Fibroblast of skin of right biceps (primary cell): ENCODE results near the gene TMEM170B.

Experiments used
- DNase-seq: peaks from one replicate; pipeline ENCODE4 v3.0.0-alpha.2; 2013

Gene TMEM170B

DNA sequence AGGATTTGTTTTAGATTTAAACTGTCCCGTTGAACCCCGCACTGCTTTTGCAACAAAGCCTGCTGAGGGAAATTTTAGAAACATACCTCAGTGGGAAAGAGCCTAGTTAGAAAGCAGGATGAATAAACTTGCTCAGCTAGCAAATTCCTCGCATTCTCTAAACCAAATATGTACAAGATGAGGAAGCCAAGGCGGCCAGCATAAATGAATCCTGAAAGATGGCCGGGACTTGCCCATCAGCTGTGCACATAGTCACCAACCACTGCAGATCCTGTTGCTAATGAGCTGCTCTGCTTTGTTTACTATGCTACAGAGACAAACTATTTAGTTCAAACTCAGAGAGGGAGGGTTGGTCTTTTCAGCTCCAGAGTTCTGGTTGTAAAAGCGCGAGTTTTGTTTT is 49.0 kb downstream of the TMEM170B start:
- DNase-seq, result peak; percentile 94

DNA sequence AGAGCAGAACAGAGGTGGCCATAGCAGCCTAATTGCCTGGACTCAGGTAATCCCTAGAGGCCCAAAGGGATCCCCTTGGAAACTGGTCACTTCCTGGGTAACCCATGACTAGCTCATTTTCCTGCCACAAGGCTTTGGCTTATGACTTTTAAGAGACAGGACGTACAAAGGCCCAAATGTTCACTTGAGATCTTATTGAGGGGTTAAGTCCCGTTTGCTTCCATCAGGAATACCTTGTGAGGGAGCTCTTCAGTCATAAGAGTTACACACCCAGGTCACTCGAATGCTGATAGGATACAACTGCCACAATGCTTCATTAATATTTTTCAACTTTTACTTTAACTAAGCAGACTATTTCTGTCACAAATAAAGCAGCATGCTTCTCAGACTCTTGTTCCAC is 51.7 kb downstream of the TMEM170B start:
- peak; percentile 7 for DNase-seq

DNA sequence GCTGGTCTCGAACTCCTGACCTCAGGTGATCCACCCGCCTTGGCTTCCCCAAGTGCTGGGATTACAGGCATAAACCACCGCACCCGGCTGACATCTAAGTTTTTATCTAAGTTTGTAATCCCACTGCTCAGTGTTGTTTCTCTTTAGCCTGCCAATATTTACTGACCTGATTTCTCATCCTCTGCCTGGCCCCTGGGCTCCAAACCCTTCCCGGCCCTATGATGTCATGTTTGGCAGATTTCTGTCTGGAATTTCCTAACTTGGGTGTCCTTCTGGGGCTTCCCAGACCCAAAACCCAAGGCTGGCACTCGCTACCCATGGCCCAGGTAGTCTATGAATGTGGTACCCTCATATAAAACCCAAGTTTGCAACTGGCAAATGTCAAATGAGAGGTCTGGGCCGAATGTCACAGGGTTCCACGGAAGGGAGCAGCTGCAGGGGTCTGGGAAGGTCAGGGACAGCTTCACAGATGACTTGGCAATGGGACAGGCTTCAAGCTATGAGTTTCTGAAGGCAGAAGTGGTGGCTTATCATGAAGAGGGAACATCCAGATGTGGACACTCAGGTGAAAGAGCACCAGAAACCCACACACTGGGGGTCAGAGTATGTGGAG is 54.9 kb downstream of the TMEM170B start:
- peak; percentile 10 for DNase-seq

DNA sequence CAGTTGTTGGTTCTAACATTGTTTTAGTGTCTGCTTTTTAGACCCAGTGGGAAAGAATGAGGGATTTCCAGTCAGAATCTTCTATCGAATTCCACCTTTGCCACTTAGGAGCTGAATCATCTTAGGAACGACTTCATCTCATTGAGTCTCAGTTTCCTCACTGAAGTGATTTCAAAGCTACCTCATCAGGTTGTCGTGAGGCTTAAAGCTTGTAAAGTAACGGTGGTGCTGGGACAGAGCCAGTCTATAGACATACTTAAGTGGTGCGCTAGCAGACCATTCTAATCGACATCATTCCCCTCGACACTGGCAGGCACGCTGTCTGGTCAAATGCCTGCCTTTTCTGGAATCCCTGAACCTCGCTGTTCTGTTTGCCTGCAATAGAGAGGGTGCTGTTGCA is 55.5 kb downstream of the TMEM170B start:
- no peak for DNase-seq

DNA sequence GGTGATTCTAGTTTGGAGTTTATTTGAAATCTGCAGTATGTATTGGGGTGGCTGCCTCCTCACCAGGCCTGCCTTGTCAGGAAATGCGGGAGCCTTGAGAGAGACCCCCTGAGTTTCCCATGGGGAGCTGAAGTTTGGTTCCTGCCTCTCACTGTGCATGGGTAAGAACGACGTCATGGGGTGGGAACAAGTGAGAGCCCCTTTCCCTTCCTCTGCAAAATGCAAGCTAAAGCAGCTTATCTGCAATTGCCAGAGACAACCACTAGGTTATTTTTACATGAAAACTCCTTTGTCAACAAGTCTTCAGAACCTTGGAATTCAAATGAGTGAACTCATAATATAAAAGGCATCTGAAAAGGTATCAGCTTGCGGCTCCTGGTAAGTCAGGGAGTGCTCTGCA is 58.4 kb downstream of the TMEM170B start:
- DNase-seq, result no peak

DNA sequence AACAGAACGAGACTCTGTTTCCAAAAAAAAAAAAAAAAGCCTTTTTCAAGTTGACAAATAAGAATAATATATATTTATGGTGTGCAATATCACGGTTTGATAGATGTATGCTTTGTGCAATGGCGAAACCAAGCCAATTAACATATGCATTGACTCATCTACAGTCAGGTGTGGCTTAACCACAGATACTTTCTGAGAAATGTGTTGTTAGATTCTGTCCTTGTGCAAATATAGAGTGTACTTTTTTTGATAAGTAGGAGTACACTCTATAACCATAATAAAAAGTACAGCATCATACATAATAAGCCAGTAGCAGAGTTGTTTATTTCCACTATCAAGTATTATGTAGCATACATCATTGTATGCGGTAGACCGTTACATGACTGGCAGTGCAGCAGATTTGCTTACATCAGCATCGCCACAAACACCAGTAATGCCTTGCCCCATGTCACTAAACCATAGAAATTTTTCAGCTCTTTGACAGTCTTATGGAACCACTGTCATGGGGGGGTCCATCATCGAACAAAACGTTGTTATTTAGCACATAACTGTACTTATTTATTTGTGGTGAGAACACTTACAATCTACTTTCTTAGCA is 59.2 kb downstream of the TMEM170B start:
- no peak for DNase-seq

DNA sequence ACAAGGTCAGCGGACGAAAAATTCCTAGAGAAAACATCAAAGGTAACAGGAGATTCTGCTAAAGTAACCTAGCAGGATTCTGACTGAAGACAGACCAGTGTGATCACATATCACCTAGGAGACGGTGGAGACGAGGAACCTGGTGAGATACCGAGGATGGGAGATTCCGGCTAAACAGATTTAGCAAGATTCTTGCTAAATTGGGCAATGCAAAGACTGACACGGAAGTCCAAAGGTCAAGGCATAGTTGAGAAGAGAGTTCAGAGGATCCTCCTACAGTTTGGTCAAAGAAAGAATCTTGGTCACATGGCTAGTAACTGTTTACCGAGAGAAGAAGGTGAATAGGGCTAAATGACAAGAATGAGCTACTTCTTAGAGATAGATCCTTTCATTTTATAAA is 61.1 kb downstream of the TMEM170B start:
- DNase-seq, result no peak

DNA sequence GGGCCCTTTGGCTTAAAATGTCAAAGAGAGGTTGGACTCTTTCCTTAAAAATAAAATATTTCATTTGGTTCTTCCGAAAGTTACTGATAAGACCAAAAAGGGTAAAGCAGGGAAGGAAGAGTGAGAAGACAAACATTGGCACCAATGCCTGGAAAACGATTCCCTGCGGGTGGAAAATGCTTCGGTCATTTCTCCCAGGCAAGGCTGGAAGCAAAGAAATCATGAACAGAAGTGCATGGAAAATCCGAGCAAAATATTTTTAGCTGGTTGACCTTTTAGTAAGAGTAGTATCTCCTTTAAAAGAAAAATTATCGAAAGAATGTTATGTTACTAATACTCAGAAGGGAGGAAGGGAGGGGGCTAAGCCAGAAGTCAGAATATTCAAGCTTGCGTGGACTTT is 62.7 kb downstream of the TMEM170B start:
- DNase-seq, result no peak

DNA sequence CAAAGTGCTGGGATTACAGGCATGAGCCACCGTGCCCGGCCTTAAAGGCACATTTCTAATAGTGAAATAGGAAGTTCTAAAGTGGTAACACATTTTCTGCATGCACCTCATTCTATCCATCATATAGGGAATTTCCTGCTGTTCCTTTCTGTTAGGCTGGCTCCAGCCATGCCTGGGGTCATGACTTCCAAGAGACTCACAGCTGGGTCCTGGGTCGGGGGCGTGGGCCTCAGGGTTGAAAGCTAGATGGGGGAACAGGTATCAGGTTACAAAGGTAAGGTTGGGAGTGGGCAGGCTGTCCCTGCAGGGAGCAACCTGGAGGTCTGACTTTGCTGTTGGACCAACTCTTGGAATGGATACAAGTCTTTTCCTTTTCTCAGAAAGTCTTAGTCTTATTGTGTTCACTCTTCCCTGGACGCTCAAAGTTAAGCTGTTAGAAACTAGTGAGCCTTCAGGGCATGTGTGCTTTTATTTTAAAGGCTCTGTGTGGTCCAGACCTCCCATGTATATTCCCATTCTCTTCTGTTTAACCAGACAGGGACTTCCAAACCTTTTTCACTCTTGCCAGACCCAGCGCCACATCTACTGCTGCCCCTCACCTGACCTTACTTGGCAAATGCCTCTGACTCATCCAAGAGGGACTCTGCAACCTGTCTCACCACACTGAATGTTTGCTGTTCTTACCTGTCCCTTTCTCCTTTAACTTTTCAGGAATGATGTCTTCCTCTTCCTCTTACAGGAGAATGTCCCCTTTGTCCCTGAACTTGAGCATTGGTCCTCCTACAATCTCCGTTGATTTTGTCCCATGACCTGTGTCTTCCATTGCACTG is 64.4 kb downstream of the TMEM170B start:
- no peak for DNase-seq

DNA sequence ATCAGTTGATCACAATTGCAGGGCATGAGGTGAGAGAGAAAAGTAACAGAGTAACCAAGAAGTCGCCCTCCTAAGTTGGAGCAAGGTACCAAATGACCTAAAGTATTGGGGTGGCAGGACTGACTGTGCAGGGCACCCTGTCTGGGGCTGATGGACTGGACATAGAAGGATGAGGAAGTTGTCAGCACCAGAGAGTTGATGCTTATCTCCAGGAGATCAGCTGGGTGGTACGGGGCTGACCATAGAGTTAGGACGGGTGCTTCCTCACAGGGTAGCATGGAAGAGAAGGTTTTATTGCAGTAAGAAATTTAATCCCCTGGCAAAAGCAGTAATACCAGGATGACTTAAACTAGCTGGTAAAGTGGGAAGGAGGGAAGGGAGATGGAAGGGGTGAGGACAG is 66.7 kb downstream of the TMEM170B start:
- DNase-seq, result no peak

DNA sequence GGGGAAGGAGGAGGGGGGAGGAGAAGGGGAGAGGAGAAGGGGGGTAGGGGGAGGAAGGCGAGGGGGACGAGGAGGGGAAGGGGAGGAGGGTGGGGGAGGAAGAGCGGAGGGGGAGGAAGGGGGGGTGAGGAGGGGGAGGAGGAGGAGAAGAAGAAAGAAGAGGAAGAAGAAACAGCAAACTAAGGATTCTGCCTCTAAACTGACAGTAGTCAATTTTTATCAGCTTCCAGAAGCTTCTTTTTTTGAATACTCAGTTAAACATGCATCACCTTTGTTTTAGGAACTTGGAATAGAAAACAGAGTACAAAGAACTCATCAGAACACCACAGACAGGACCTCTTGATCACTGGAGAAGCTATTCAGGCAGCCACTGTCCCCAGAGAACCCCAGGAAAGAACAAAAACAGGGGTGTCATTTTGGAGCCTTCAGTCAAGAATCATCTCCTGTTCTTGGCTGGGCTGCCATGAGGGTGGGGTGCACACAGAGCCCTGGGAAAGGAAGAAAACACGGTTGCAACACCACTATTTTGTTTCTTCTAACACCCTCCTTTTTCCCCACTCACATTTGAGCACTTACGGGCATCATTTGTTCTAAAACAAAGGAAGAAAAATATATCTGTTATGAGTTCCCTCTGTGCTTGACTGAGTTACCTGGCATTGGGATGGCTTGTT is 67.4 kb downstream of the TMEM170B start:
- DNase-seq, result no peak

DNA sequence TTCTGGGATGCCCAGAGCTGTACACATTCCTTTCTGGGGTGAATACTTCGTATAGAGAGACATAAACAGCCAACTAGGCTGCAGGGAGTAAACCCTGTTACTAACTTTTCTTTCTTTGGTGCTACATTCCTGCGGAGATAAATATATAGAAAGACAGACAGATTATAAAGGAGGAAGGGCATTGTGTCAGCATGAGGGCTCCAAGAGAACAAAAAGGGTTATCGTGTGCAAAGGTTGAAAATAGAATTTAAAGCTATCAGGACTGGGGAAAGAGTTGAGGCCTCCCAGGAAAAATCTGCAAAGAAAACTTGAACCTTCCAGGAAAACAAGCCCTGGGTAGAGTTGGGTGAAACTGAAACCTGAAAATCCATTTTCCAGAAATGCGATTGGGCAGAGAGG is 68.0 kb downstream of the TMEM170B start:
- no peak for DNase-seq

DNA sequence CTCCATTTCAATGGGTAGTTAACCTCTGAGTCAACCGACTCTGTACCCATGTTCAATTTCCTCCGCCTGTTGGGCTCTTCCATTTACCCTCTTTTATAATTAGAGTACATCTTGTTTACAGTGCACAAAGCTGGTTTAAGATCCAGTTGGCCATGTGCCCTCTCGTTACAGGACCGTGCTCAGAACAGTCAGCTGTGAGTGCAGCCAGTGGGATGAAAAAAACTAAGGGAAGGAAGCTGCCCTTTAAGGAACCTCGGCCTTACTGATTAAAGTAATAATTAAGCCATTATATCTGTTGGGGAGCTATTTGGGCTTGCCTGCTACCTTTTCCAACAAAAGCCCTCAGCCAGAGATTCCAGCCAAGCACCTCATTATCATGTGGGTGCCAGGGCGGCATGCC is 68.8 kb downstream of the TMEM170B start:
- DNase-seq, result no peak

DNA sequence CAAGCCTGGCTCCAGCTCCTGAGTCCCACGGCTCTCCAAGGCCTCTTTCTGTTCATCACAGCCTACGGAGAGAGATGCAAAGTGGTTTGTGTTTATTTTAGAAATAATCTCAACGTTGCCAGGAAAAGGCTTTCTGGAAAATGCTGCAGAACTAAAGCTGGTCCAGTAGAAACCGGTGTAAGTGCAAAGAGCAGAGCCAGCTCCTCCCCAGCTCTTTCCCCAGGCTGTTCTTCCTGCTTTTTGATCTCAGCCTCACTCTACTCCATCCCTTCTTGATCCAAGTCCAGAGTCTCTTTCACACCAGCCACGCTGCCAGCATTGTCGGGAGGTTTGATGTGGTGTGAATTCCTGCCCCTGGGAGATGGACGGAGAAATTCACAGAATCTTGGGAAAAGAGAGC is 69.8 kb downstream of the TMEM170B start:
- DNase-seq, result peak; percentile 28

DNA sequence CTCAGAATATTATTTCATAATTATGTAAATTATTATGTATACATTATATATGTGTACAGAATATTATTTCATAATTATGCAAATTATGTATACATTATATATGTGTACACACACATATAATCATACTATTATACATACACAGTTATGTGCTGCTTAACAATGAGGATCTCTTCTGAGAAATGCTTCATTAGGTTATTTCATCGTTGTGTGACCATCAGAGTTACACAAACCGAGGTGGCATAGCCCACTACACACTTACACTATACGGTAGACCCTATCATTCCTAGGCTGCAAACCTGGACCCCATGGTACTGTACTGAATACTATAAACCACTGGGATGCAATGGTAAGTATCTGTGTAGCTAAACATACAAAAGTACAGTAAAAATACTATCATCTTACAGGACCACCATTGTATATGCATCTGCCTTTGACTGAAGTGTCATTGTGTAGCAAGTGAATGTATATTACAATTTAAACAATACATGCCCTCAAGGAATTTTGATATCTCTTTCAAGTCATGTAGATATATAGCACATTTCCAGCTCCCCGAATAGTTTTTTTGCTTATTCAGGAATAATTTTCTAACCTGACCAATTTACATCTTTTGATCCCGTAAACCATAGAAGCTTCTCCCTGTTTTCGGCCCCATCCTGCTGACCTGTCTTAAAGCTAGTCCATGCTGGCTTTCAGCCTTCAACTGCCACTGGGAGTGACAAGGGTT is 71.2 kb downstream of the TMEM170B start:
- no peak for DNase-seq

DNA sequence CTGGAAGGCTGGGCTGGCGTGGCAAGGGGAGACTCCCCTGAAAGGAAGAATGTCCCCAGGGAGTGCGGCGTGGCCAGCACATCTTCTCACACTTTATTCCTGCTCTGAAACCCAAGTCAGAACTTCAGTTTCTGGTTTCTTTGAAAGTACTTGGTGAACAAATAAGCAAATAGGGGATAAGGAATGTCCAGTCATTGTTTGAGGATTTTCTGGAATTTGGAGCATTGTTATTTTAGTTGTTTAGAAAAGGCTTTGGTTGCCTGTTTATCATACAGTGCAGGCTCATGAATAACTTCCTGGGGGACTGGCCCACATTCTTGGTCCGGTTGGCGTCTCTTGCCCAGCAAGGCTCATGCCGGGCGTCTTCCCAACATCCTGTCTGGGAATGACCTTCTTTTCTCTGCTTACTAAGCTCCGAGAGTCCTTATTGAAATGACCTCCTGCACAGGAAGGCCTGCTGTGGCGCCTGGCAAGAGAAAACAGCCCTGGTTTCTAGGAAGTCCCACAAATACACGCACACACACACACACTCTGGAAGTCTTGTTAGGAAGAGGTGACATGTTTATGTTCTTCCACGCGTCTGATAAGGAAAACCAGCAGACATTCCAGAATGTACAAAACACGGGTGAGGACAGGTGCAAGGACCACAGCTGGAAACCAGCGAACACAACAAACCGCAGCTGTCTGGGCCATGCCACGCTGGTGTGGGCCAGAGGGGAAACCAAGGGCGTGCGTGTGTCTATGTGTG is 71.9 kb downstream of the TMEM170B start:
- peak; percentile 84 for DNase-seq

DNA sequence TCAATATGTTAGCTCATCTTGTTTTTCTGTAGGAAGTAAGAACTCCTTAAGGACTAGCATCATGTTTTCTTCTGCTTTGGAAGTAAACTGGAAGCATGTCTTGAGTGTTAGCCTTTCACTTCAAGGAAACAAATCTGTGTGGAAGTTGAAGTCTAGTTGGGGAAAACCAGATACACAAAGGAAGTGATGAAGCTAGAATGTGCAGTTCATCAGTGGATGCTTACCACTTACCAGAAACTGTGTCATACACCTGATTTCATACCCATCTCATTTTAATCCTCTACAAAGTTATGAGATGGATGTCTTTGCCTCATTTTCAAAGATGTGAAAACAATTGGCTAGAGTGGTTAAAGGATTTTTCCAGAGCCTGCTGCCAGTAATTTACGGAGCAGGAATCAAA is 75.8 kb downstream of the TMEM170B start:
- DNase-seq, result no peak

DNA sequence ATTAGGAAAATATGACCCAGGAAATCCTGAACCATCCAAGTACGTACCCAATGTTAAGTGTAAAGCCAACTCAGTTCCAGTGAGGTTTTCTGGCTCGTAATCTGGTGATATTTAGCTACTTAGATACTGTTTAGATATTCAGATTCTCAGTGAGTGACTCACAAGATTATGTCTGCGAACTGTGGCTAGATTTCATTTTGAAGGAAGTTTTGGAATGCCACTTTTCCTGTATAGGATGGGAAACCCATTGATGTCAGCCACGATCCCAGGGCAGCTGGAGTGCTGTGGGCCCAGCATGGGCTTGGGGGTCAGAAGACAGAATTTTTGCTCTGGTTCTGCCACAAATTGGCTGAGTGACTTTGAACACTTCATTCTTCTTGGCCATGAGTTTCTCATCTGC is 76.3 kb downstream of the TMEM170B start:
- DNase-seq, result peak; percentile 97

DNA sequence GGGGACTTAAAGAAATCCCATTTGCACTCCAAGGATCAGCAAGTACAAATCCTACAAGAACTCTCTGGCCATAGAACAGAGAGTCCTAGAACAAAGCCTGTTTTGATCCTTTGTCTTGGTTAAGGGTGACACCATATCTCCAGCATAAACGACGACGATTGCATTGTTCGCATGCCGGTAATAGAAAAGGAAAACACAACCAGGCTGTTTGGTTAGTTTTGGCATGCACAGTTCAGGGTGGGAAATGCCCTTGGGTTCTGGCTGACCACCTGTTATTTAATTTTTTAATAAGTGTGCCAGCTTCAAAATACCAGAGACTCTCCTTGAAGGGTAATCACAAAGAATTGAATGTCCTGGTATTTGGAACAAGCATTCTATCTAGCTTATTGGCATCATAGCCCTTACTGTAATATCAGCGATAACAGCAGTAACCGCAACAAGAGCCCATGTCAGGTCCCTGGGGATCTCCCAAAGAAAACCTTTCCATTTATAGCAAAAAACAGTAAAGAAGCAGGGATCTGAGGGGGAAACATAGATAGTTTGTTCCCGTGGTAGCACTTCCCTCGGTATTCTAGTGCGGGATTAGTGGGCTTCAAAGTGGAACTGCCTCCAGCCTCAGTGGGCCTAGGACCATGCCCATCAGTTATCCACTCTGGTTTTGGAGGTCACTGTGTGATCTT is 77.1 kb downstream of the TMEM170B start:
- no peak for DNase-seq

DNA sequence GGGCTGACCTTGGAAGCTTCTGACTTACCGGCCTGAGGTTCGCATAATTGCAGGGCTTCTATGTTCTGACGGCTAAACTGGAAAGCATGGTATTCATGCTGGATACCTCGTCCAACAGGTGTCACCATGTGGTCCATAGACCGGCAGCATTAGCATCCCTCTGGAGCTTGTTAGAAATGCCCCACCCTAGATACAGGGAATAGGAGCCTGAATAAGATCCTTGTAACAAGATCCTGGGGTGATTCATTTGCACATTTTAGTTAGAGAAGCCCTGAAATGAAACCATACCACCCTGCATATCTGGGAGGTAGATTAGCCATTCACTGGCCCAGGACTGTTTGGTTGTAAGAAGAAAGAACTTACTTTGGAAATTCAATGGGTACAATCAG is 77.7 kb downstream of the TMEM170B start:
- DNase-seq, result peak; percentile 75

DNA sequence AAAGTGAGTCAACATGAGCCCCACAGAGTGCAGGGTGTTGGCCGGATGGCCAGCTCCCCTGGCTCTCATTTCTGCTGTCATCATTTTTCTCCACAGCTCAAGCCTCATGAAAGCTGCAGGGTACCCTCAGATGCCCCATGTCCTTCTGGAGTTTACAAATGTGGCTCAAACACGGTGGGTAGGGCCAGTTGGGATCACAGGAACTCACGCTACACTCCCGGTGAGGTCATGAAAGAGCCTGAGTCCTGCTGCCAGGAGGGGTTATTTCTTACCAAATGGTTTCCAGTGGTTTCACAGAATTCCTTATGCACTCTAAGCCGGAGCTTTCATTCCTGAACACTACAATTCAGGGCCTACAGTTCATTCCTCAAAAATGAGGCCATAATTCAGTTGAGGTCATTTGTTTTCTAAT is 78.7 kb downstream of the TMEM170B start:
- DNase-seq, result peak; percentile 95

DNA sequence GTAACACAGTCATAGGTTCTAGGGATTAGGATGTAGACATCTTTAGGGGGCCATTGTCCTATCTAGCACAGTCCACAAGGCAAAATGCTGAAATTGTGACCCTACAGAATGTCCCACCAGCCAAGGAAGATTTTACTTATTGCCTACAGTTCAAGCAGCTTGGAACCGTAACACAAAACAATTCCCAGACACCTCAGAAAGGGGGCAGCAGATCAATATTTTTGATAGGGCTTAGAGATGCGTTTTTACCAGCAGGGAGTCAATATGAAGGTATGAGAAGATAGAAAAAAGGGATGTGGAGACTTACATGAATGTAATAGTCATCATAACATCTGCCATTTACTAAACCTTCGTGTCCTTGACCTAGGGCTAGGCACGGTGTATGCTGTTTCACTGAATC is 81.0 kb downstream of the TMEM170B start:
- DNase-seq, result peak; percentile 50
